Right hindlimb (tissue), 1 donor: Measurements from ENCODE around the gene ZNF518A.

Source experiments
- DNase-seq: peaks from one replicate; pipeline ENCODE4 v3.0.0-alpha.2; 2018

The ZNF518A gene

DNA sequence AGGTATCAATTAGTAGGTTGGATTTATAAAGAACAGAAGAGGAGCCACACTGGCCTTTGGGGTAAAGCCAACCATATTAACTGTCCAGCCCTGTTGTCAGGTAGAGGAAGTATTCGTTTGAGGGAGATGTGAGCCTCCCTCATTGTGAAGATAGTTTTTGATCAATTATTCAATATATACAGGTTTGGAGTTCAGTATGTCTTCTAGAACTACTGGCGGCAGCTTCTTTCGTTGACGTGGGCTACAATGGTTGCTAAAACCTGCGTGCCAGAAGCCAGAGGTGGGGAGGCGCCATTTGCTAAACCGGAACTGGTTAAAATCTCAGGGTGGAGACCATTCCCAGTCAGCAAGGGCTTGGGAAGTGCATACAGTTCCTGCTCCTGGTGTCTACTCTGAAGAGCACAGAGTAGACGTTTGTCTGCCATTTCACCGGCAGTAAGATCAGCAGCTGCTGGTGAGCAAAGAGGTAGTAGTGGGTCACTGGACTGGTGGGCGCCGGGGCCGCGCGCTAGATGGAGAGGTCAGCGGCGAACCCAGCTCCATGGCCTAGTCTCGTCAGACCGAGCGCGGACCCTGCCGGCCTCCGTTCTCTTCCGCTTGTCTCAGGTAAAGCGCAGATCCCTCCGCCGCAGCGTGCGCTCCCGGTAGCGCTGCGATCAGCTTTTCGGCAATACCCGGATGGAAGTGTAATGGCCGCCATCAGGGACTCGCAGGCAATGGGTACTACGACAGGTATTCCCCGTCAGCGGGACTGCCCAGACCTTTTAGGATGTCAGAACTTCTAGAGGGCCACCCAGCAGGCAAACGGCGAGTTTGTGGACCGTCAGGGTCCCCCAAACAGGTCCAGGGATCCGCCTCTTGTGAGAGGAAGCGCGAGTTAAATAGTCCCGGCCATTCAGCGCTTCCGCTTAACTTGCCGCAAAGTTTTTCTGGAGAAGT lies at the start of gene ZNF518A:
ZNF518A (plus strand) TSS at position 911 of the 939 bp plus-strand sequence. CDS start 26,026 bp downstream, outside the sequence.
- peak; percentile 94 for DNase-seq

DNA sequence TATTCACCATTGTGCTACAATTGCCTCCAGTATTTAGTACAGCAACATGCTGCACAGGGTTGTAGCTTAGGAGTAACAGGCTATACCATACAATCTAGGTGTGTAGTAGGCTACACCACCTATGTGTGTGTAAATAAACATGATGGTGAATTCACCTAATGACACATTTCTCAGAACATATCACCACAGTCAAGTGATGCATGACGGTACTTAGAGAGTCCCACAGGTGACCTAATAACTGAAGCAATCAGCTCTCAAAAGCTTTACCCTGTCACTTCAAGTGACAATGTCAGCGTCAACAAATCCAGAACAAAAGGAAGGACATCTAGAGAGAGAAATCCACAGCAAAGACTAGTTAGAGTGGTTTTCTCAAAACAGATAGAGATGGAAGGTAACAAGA lies 47.9 kb upstream of the ZNF518A start:
- DNase-seq: no peak

GRCh38 chr10:96082748-96083147 lies 47.3 kb upstream of the ZNF518A start:
- no peak for DNase-seq

DNA sequence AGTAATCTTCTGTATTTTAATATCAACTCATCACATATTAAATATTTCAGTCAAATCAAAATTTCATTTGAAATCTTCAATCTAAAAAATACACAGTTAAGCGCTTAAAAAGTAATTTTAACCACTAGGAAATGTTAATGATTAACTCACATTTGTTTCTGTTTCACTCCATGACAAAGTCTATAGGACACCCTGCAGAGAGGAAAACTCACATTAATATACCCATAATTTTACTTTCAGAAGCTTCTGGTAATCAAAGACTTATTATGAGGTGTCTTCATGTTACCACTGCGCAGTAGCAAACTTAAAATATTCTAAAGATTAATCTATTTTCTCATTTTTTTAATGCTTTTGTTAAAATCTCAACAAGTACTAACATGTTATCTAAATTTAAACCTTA lies 41.0 kb upstream of the ZNF518A start:
- no peak for DNase-seq

- peak; percentile 96 for DNase-seq
Measured at GRCh38 chr10:96089670-96090462, 40.2 kb upstream of the ZNF518A start.

- DNase-seq: no peak
Measured at GRCh38 chr10:96090463-96090800, 39.7 kb upstream of the ZNF518A start.

GRCh38 chr10:96092999-96093767 lies 36.9 kb upstream of the ZNF518A start:
- DNase-seq: no peak

DNA sequence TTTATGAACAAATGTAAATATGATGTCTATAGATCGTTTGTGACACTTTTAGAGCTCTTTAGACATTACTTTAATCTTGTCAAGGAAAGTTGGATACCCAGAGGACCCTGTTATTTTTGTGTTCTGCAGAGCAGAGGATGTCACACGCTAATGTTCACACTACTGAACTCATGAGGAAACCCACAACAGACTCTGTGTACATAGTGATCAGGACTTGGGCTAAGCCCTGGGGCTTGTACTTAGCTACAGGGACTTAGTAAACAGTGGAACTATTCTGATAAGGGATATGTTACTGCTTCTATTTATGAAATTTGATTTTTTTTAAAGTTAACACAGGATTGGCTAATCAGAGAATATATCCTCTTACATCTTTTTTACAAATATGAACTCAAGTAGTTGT lies 36.1 kb upstream of the ZNF518A start:
- DNase-seq: no peak

- DNase-seq: no peak
Measured at GRCh38 chr10:96096958-96097357, 33.1 kb upstream of the ZNF518A start.

DNA sequence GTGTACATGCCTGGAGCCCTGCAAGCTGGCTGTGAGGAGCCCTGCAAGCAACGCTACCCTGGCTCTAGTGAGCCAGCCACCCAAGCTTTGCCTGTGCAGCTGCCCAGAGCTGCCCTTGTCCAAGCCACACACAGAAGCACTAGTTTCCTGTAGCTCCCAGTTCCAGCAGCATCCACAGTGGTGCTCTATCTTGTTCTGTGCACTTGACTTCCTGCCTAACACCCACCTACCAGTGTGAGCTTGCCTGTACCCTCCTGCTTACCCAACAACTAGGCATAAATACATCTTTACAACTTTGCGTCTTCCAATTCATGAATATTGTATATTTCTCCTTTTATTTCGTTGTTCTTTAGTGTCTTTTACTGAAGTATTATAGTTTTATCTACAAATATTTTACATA lies 32.2 kb upstream of the ZNF518A start:
- DNase-seq: no peak

- no peak for DNase-seq
Measured at GRCh38 chr10:96107623-96108038, 22.5 kb upstream of the ZNF518A start.

GRCh38 chr10:96112531-96112930 lies 17.6 kb upstream of the ZNF518A start:
- no peak for DNase-seq

GRCh38 chr10:96118604-96119450 lies 11.3 kb upstream of the ZNF518A start:
- DNase-seq: no peak

- DNase-seq: no peak
Measured at GRCh38 chr10:96122824-96123223, 7.3 kb upstream of the ZNF518A start.

- peak; percentile 26 for DNase-seq
Measured at GRCh38 chr10:96124230-96125141, 5.6 kb upstream of the ZNF518A start.

DNA sequence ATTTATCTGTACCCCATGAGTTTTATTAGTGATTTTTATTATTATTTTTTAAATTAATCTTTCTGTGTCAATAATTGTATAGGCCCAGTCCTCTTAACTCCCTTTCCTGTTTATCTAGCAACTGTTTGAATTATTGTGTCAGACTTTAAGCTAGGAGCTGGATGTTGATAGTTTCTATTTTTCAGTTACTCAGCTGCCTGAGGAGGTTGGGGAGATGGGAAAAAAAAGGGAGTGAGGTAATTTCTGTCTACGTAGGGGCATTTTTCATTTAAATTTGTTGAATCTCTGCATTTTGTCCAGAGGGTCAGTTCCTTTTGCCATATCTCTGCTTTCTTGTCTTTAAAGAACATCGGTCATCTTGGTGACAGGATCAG lies 5.0 kb upstream of the ZNF518A start:
- no peak for DNase-seq

- DNase-seq: peak; percentile 80
Measured at GRCh38 chr10:96130326-96130995, 364 bp downstream of the ZNF518A start.

GRCh38 chr10:96131621-96132020 lies 1.5 kb downstream of the ZNF518A start:
- DNase-seq: no peak

GRCh38 chr10:96133135-96133534 lies 3.0 kb downstream of the ZNF518A start:
- DNase-seq: no peak

GRCh38 chr10:96136810-96137209 lies 6.7 kb downstream of the ZNF518A start:
- DNase-seq: no peak

GRCh38 chr10:96137567-96137966 lies 7.5 kb downstream of the ZNF518A start:
- no peak for DNase-seq
